ENCODE measurements around the gene NTPCR.
"Not testable (repeated sequence)": the region's sequence is repeated elsewhere in the genome, so short reads cannot be mapped to it uniquely, and the experiment has no call there.

NTPCR gene

GRCh38 chr1:232927166-232927565 is 23.2 kb upstream of the NTPCR start:
- not testable (repeated sequence) for DNase-seq (ENCODE audit: low spot score)

- no peak for DNase-seq (ENCODE audit: low spot score)
Observed at GRCh38 chr1:232927830-232928505, 22.4 kb upstream of the NTPCR start.

GRCh38 chr1:232932486-232933425 is 17.7 kb upstream of the NTPCR start:
- DNase-seq (ENCODE audit: low spot score) = no peak

- no peak for DNase-seq (ENCODE audit: low spot score)
Observed at GRCh38 chr1:232936941-232937340, 13.5 kb upstream of the NTPCR start.

- no peak for DNase-seq (ENCODE audit: low spot score)
Observed at GRCh38 chr1:232937741-232938375, 12.6 kb upstream of the NTPCR start.

GRCh38 chr1:232938926-232939325 is 11.5 kb upstream of the NTPCR start:
- DNase-seq (ENCODE audit: low spot score) = no peak

- DNase-seq (ENCODE audit: low spot score) = no peak
Observed at GRCh38 chr1:232939748-232940147, 10.7 kb upstream of the NTPCR start.

GRCh38 chr1:232940262-232940661 is 10.1 kb upstream of the NTPCR start:
- DNase-seq (ENCODE audit: low spot score) = no peak

GRCh38 chr1:232942413-232943294 is 7.8 kb upstream of the NTPCR start:
- no peak for DNase-seq (ENCODE audit: low spot score)

GRCh38 chr1:232943679-232944252 is 6.6 kb upstream of the NTPCR start:
- DNase-seq (ENCODE audit: low spot score) = no peak

- no peak for DNase-seq (ENCODE audit: low spot score)
Observed at GRCh38 chr1:232944347-232944746, 6.1 kb upstream of the NTPCR start.

GRCh38 chr1:232949636-232950196 is 695 bp upstream of the NTPCR start:
- no peak for DNase-seq (ENCODE audit: low spot score)

GRCh38 chr1:232951180-232951579 is 769 bp downstream of the NTPCR start:
- peak; percentile 45 for DNase-seq (ENCODE audit: low spot score)

GRCh38 chr1:232951605-232952004 is 1.2 kb downstream of the NTPCR start:
- DNase-seq (ENCODE audit: low spot score) = no peak

- DNase-seq (ENCODE audit: low spot score) = peak; percentile 75
Observed at GRCh38 chr1:232952514-232953499, 2.4 kb downstream of the NTPCR start.

GRCh38 chr1:232954594-232955365 is 4.4 kb downstream of the NTPCR start:
- DNase-seq (ENCODE audit: low spot score) = no peak

GRCh38 chr1:232956081-232956480 is 5.7 kb downstream of the NTPCR start:
- no peak for DNase-seq (ENCODE audit: low spot score)

- DNase-seq (ENCODE audit: low spot score) = no peak
Observed at GRCh38 chr1:232958067-232958466, 7.7 kb downstream of the NTPCR start.
